Inflammatory macrophage treated with lipopolysaccharide for 4 hours (primary cell): Measurements from ENCODE around the gene ZNF732.
"Not testable (repeated sequence)": the region's sequence is repeated elsewhere in the genome, so short reads cannot be mapped to it uniquely, and the experiment has no call there.

Experiments
- DNase-seq: peaks from one replicate; pipeline ENCODE4 v3.0.0-alpha.2; 2020

Gene ZNF732

DNA sequence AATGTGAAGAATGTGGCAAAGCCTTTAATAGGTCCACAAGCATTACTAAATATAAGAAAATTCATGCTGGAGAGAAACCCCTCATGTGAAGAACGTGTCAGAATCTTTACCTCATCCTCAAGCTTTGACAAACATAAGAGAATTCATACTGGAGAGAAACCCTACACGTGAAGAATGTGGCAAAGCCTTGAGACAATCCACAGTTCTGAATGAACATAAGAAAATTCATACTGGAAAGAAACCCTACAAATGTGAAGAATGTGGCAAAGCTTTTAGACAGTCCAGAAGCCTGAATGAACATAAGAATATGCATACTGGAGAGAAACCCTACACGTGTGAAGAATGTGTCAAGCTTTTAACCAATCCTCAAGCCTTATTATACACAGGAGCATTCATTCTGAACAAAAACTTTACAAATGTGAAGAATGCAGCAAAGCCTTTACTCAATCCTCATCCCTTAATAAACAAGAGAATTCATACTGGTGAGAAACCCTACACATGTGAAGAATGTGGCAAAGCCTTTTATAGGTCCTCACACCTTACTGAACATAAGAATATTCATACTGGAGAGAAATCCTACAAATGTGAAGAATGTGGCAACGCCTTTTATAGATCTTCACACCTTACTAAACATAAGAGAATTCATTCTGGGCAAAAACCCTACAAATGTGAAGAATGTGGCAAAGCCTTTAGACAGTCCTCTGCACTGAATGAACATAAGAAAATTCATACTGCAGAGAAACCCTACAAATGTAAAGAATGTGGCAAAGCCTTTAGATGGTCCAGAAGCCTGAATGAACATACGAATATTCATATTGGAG, 51.1 kb downstream of the ZNF732 start:
- no peak for DNase-seq

DNA sequence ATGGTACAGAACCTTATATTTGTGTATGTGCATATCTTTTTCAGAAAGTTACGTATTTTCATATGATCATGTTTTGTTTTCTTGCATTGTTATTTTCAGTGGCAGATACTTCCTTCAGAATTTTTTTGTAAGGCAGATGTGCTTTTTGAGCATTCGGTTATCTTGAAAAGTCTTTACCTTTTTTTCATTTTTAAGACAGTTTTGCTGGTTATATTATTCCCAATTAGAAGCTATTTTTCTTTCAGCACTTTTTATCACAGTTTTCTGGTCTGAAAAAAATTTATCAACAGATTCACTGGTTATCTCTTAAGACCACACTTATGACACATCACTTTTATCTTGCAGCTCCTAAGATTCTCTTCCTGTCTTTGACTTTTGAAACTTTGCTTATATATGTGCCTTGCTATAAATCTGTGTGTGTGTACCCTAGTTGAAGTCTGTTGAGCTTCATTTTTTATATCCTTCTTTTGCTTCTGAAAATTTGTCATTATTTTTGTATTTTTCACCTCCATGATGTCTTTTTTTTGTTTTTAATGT, 53.1 kb downstream of the ZNF732 start:
- DNase-seq: no peak

DNA sequence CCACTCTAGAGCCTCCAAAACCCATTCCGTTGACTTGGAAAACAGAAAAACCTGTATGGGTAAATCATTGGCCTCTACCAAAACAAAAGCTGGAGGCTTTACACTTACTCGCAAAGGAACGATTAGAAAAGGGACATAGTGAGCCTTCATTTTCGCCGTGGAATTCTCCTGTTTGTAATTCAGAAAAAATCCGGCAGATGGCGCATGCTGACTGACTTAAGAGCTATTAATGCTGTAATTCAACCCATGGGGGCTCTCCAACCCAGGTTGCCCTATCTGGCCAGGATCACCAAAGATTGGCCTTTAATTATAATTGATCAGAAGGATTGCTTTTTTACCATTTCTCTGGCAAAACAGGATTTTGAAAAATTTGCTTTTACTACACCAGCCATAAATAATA, 60.8 kb downstream of the ZNF732 start:
- peak; percentile 62 for DNase-seq

DNA sequence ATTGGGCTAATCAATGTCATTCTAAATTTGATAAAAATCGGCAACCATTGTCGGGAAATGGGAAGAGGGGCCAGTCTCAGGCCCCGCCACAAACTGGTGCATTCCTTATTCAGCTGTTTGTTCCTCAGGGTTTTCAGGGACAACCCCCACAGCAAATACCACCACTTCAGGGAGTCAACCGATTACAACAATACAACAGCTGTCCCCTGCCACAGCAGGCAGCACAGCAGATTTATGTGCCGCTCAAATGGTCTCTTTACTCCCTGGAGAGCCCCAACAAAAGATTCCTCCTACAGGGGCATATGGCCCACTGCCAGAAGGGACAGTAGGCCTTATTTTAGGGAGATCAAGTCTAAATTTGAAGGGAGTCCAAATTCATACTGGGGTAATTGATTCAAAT, 61.8 kb downstream of the ZNF732 start:
- DNase-seq: no peak

DNA sequence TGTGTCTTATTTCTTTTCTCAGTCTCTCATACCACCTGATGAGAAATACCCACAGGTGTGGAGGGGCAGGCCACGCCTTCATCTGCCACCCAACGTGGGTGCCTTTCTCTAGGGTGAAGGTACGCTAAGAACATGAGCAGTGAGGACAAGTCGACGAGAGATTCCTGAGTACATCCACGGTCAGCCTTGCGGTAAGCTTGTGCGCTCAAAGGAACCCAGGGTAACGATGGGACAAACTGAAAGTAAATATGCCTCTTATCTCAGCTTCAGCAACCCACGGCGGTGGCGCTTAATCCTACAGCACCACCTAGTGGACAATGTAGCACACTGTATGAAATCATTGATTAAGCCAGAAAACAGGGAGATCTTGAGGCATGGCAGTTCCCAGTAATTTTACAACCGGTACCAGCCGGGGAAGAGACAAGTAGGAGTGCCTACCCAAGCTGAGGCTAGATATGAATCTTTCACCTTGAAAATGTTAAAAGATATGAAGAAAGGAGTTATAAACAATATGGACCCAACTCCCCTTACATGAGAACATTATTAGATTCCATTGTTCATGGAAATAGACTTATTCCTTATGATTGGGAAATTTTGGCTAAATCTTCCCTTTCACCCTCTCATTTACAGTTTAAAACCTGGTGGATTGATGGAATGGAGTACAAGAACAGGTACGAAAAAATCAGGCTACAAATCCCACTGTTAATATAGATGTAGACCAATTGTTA, 63.0 kb downstream of the ZNF732 start:
- peak; percentile 75 for DNase-seq

DNA sequence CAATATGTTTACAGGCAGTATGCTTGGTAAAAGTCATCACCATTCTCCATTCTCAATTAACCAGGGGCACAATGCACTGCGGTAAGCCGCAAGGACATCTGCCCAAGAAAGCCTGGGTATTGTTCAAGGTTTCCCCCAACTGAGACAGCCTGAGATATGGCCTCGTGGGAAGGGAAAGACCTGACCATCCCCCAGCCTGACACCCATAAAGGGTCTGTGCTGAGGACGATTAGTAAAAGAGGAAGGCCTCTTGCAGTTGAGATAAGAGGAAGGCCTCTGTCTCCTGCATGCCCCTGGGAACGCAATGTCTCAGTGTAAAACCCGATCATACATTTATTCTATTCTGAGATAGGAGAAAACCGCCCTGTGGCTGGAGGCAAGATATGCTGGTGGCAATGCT, 63.9 kb downstream of the ZNF732 start:
- not testable (repeated sequence) for DNase-seq

DNA sequence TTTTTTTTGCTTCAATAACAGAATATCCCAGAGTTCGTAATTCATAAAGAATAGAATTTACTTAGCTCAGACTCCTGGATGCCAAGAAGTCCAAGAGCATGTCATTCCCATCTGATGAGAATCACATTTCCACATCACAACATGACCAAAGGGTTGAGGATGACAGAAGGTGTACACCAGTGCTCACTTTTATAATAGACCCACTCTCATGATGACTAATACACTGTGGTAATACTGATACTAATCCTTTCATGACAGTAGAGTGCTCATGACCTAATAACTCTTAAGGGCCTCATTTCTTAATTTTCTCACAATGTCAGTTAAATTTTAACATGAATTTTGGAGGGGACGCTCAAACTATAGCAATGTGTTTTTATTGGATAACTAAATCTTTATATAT, 69.2 kb downstream of the ZNF732 start:
- DNase-seq: no peak

DNA sequence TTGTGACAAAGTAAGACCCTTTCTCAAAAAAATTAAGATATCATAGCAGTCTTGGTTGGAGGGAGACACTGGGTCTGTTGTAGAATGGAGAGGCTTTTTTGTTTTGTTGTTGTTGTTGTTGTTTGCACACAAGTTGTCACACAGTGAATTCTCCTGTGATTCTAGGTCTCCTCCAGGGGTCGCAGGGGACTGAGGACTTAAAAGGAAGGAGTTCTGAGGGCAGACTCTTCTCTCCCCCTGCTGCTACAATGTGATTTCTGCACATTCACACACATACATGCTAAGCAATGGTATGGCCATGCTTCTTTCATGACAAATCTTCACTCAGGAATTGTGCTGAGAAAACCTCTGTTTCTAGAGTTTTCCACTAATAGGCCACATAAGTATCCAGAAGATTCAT, 71.1 kb downstream of the ZNF732 start:
- no peak for DNase-seq

DNA sequence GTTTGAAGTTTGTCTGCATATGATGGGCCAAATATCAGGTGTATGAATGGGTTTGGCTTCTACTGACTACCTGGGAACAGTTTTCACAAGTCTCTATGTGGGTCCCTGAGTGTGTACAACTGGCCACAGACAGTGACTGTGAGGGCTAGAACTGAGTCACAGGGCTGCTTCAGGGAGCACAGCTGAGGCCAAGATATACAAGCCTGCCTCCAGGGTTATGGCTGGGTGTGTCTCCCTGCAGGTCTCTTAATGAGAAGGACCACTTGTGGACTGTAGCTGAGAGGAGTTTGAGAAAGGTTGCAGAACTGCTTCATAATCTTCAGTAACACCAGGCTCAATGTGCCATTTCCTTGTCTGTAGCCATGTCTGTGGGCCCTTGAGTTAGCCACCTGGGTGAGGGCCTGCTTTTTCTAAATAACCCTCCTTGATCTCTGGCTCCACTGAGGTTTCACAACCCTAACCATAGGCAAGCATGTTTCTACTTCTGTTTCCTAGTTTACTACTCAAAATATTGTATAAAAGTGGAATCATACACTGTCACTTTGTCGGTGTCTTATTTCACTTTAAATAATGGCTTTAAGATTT, 81.3 kb downstream of the ZNF732 start:
- no peak for DNase-seq
